Thyroid gland (tissue), 4 donors: ENCODE data around the gene DPP4. TPM values are rescaled to one million over a fixed set of nuclear protein-coding genes. Genes with fewer than 3 reads are reported as not detected.

Experiments
- DNase-seq, 2 donors: peaks; one replicate each; pipeline ENCODE4 v3.0.0-alpha.2; 2019
- H3K27ac ChIP-seq, 3 donors: fragments of 200-600 bp; sonication (generic); 1 replicate in 2 of 3; 2 replicates in 1 of 3; pipeline ENCODE4 v1.5.1; 2016 to 2019; ENCODE audit warnings: mild to moderate bottlenecking in 1 of 3, moderate library complexity in 1 of 3
- H3K27me3 ChIP-seq: fragments of 200-600 bp; sonication (generic); one replicate; pipeline ENCODE4 v1.5.1; 2019
- H3K36me3 ChIP-seq, 2 donors: fragments of 200-600 bp; sonication (generic); one replicate each; pipeline ENCODE4 v1.5.1; 2016 to 2019
- H3K4me1 ChIP-seq, 2 donors: fragments of 200-600 bp; sonication (generic); one replicate each; pipeline ENCODE4 v1.5.1; 2017 to 2019
- H3K4me3 ChIP-seq, 3 donors: fragments of 200-600 bp; sonication (generic); replicated peaks in 1 of 3; 1 replicate in 2 of 3; 2 replicates in 1 of 3; pipeline ENCODE4 v1.5.1; 2016; ENCODE audit warnings: mild to moderate bottlenecking in 1 of 3
- H3K9me3 ChIP-seq: fragments of 200-600 bp; sonication (generic); one replicate; pipeline ENCODE4 v1.5.1; 2017
- POLR2A ChIP-seq, 2 donors: fragments of 450-650 bp; IDR thresholded peaks; one replicate each; pipeline ENCODE4 v1.6.1; 2017; ENCODE audit warnings: antibody characterized with exemption in 2 of 2, mild to moderate bottlenecking in 2 of 2, moderate library complexity in 1 of 2
- WGBS, 2 donors: methylation state at CpG; one replicate each; pipeline ENCODE4 v1.1.5; 2017; 5-methylcytosine and 5-hydroxymethylcytosine counted together
- intact Hi-C: fragments of 100-400 bp; cut with DNase I; formaldehyde crosslinking; loops from one replicate; pipeline ENCODE4 v1.15.1; 2023
- total RNA-seq, 4 donors: library from RNA; depleted of rRNA; stranded (reverse); fragments of >200 nt; gene quantifications; one replicate each; pipeline ENCODE4 v1.2.3, GENCODE V29; 2016
- TF ChIP-seq, protein P1 (sequence below), 6 experiments: fragments of 200-600 bp in 3 of 6; fragments of 450-650 bp in 3 of 6; sonication (generic) in 3 of 6; IDR thresholded peaks; one replicate each; pipeline ENCODE4 v1.5.1; 2016 to 2019; ENCODE audit warnings: antibody characterized with exemption in 6 of 6, mild to moderate bottlenecking in 2 of 6, inconsistent platforms in 1 of 6, moderate library complexity in 1 of 6

The DPP4 gene
- total RNA-seq, 4 donors from 2014 or later: 3.0 to 12.7 (median 4.4) TPM

DNA sequence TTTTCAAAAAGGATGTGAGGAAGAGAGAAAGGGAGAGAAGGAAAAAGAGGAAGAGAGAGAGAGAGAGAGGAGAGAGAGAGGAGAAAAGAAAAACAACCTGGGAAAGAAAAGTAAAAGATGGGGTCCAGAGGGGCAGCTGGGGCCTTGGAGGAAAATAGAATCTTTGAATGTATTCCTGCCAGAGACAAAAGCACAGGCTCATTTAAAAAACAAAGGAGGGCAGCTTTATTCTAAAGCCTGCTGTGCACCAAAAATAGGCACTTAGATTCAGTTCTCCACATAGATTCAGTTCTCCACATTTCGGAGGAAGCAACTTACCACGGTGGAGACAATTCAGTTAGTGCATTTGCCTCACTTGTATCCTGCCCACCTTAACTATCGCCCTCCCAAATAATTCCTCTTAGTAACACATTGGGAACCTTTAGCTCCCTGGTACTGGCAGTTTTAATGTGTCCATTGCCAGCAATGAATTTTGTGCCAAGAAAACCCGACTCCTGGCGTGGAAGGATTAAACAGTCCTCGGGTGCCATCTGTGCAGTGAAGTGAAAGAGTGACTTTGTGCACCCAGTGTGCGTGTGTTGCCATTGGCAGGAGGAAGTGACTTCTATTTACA lies 71.3 kb downstream of the DPP4 start:
- Histone ChIP-seq H3K9me3 (no peaks in the 10 kb centered on the region), H3K4me1 (no peaks in the 10 kb centered on the region), H3K27me3 (no peaks in the 10 kb centered on the region), H3K27ac (no peak overlapping the region), H3K4me3 (no peak overlapping the region), H3K36me3 (no peaks in the 10 kb centered on the region)
- DNase-seq: no peak
- TF ChIP-seq, protein P1, sequence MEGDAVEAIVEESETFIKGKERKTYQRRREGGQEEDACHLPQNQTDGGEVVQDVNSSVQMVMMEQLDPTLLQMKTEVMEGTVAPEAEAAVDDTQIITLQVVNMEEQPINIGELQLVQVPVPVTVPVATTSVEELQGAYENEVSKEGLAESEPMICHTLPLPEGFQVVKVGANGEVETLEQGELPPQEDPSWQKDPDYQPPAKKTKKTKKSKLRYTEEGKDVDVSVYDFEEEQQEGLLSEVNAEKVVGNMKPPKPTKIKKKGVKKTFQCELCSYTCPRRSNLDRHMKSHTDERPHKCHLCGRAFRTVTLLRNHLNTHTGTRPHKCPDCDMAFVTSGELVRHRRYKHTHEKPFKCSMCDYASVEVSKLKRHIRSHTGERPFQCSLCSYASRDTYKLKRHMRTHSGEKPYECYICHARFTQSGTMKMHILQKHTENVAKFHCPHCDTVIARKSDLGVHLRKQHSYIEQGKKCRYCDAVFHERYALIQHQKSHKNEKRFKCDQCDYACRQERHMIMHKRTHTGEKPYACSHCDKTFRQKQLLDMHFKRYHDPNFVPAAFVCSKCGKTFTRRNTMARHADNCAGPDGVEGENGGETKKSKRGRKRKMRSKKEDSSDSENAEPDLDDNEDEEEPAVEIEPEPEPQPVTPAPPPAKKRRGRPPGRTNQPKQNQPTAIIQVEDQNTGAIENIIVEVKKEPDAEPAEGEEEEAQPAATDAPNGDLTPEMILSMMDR (IDR thresholded peaks at IDR 0.05): no peak
- no peak for TF ChIP-seq POLR2A (IDR thresholded peaks at IDR 0.05)
- intact Hi-C loops: no loop called here
- 62 to 83% methylated on average over 7 of the region's 7 CpGs for whole genome bisulfite sequencing, 2 donors

DNA sequence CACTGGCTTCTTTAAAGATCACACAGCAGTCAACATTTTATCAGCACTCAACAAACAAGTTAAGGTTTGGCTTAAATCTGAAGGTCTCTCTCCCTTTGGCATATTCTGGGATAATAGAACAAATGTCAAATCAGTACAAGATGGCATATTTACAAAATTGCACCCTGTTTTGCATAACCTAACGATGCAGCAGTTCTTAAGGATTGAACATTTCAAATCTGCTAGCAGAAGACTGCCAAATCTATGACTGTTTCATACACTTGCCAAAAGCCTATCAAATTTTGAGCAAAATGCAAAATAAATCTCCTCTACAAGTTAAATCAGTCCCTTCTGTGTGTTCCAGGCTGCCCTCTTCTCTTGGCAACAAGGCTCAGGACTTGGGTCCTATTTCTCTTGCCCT lies 73.6 kb downstream of the DPP4 start:
- intact Hi-C loops: no loop called here
- H3K4me3 ChIP-seq: no peak overlapping the region
- no peaks in the 10 kb centered on the region for H3K27me3 ChIP-seq

DNA sequence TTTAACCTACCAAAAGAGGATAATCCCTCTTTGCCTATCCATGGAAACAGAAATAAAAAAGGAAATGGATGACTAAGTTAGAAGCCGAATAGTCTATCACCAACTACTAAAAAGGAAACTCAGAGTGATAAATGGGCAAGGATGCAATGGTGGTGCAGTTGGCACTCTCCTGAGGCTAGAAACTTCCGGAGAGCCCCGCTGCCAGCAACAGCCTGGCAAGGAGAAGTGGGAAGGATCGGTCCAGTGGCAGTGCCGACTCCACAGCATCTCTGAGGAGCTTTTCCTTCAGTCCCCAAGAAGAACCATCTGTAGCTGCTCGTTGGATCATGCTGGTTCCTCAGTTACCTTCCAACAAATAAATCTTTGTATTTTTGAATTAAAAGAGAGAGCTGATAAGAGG lies 74.7 kb downstream of the DPP4 start:
- Histone ChIP-seq H3K9me3 (no peaks in the 10 kb centered on the region), H3K36me3 (no peaks in the 10 kb centered on the region), H3K27ac (no peak overlapping the region), H3K4me1 (no peaks in the 10 kb centered on the region), H3K4me3 (no peak overlapping the region), H3K27me3 (no peaks in the 10 kb centered on the region)
- DNase-seq: no peak
- WGBS, 2 donors: 67 to 84% methylated on average over 6 of the region's 6 CpGs
- intact Hi-C loops: no loop called here
- TF ChIP-seq, protein P1 (IDR thresholded peaks at IDR 0.05): no peak
- no peak for TF ChIP-seq POLR2A (IDR thresholded peaks at IDR 0.05)

More for the DNA sequence above, 73.6 kb downstream of the DPP4 start:
- Histone ChIP-seq H3K4me1 (no peaks in the 10 kb centered on the region), H3K27ac (no peak overlapping the region), H3K9me3 (no peaks in the 10 kb centered on the region), H3K36me3 (no peaks in the 10 kb centered on the region)
- TF ChIP-seq, protein P1 (IDR thresholded peaks at IDR 0.05): no peak
- TF ChIP-seq POLR2A (IDR thresholded peaks at IDR 0.05): no peak
- no peak for DNase-seq
- WGBS, 2 donors: 85 to 90% methylated on average over 1 of the region's 1 CpG

DNA sequence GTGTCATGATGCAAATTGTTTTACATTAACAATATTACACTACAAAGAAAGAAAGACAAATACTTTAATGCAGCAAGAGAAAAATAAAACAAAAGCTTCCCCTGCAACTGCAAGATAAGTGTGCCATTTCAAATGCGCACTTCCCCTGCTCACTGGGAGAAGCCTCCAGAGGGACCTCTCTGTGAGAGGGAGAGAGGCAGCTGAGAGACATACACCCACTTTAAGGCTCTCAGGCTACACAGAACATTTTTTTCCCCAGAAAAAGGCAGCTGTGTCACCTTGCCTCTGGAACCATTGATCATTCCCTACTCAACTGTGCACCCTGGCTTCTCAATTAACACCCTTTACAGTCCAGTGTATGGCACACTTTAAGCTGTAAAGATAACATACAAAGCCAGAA lies 75.2 kb downstream of the DPP4 start:
- no peak for DNase-seq
- Histone ChIP-seq H3K27ac (no peak overlapping the region), H3K27me3 (no peaks in the 10 kb centered on the region), H3K4me3 (no peak overlapping the region), H3K9me3 (no peaks in the 10 kb centered on the region), H3K4me1 (no peaks in the 10 kb centered on the region), H3K36me3 (no peaks in the 10 kb centered on the region)
- intact Hi-C loops: no loop called here
- TF ChIP-seq POLR2A (IDR thresholded peaks at IDR 0.05): no peak
- TF ChIP-seq, protein P1 (IDR thresholded peaks at IDR 0.05): no peak
- 84 to 93% methylated on average over 1 of the region's 1 CpG for WGBS, 2 donors

DNA sequence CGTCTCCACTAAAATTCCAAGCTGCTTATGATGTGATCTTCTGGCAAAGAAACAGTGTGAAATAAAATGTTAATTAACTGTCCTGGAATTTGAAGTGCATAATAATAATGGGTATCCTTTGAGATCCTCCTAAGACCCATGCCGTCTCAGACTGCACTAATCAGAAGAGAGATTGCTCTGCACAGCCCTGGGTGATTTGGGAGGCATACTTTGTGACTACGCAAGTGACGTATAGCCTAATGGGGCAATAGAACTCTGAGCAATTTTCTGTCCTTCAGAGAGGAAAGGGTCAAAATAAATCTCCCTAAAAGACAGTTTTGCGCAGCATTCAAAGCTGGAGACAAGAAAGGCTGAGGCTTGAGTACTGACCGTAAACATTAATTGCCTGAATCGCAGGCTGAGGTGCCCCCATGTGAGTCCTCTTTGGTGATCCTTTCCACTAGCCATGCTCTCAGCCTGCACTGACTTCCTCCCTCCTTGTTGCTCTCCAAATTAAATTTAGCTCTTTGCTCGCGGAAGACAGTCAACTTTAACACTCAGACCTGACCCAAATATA lies 76.0 kb downstream of the DPP4 start:
- H3K27me3 ChIP-seq: no peaks in the 10 kb centered on the region
- H3K4me3 ChIP-seq: no peak overlapping the region
- DNase-seq: no peak
- 77 to 81% methylated on average over 9 of the region's 9 CpGs for WGBS, 2 donors
- no peaks in the 10 kb centered on the region for H3K9me3 ChIP-seq
- no peak overlapping the region for H3K27ac ChIP-seq
- no peaks in the 10 kb centered on the region for H3K4me1 ChIP-seq
- intact Hi-C loops: no loop called here
- H3K36me3 ChIP-seq: no peaks in the 10 kb centered on the region
- TF ChIP-seq, protein P1 (IDR thresholded peaks at IDR 0.05): no peak
- no peak for TF ChIP-seq POLR2A (IDR thresholded peaks at IDR 0.05)
